Lower lobe of right lung (tissue), 2 donors: ENCODE data around the gene TNFRSF6B. TPM values are rescaled to one million over a fixed set of nuclear protein-coding genes. Genes with fewer than 3 reads are reported as not detected.
A peak's percentile ranks its signal among the peaks of the same experiment; 100 is the strongest.

Experiments
- ATAC-seq, 2 donors: fragments of 200-7000 bp; cut with Tn5 transposase; one replicate each; pipeline ENCODE4 v1.9.1; 2020 to 2022; ENCODE audit warnings: mild to moderate bottlenecking in 2 of 2, moderate library complexity in 2 of 2
- DNase-seq: peaks from one replicate; pipeline ENCODE4 v3.0.0-alpha.2; 2020
- H3K27ac ChIP-seq: fragments of 200-600 bp; one replicate; pipeline ENCODE4 v1.8.0; 2022
- H3K27me3 ChIP-seq: fragments of 200-600 bp; one replicate; pipeline ENCODE4 v1.8.0; 2022; ENCODE audit warnings: low read depth
- H3K36me3 ChIP-seq: fragments of 200-600 bp; one replicate; pipeline ENCODE4 v1.8.0; 2022; ENCODE audit warnings: mild to moderate bottlenecking
- H3K4me1 ChIP-seq: fragments of 200-600 bp; one replicate; pipeline ENCODE4 v1.8.0; 2022
- H3K4me3 ChIP-seq: fragments of 200-600 bp; one replicate; pipeline ENCODE4 v1.8.0; 2022; ENCODE audit warnings: mild to moderate bottlenecking
- H3K9me3 ChIP-seq: fragments of 200-600 bp; one replicate; pipeline ENCODE4 v1.8.0; 2022
- intact Hi-C: fragments of 100-400 bp; cut with DNase I; formaldehyde crosslinking; loops from one replicate; pipeline ENCODE4 v1.11.0; 2022
- total RNA-seq: library from RNA; stranded (reverse); fragmentation: NEBNext Ultra II Directional; extraction: Animal tissue kit (Norgen Biotek cat#: 25700); gene quantifications from one replicate; pipeline ENCODE4 v1.2.1, GENCODE V29; 2021
- TF ChIP-seq, protein P1 (sequence below): fragments of 200-600 bp; IDR thresholded peaks from one replicate; pipeline ENCODE4 v1.8.0; 2022; ENCODE audit warnings: antibody characterized with exemption, mild to moderate bottlenecking
- donor health status: DM: no; HTN: yes; CAD: no; lungs with severe emphysema.

The TNFRSF6B gene
- total RNA-seq, 1 donor from 2014 or later: 5.3 TPM

DNA sequence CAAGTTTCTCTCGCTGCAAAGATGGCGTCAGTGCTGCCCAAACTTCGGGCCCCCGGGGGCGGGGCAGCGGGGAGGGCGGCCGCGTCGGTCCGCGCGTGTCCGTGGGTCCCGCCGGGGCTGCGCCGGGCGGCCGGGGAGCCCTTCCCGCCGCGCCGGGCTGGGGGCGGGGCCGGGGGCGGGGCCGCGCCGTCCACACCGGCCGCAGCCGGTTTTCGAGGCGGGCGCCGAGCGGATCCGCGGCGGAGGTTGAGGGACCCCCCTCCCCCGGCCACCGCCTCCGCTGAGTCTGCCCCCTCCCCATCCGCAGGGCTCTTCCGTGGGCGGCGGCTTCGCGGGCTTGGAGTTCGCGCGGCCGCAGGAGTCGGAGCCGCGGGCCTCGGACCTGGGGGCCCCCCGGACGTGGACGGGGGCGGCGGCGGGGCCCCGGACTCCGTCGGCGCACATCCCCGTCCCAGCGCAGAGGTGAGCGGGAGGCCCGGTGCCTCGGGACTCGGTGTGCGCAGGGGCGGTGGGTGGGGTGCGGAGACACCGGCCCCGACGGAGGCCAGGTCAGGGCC, 43.7 kb downstream of the TNFRSF6B start:
- Histone ChIP-seq H3K27ac (peak overlapping the region; percentile 85), H3K9me3 (no peaks in the 10 kb centered on the region), H3K27me3 (no peaks in the 10 kb centered on the region), H3K36me3 (peaks cover 38% of the 10 kb centered on the region), H3K4me1 (peaks cover 43% of the 10 kb centered on the region), H3K4me3 (peak overlapping the region; percentile 73)
- intact Hi-C loops: no loop called here
- TF ChIP-seq, protein P1, sequence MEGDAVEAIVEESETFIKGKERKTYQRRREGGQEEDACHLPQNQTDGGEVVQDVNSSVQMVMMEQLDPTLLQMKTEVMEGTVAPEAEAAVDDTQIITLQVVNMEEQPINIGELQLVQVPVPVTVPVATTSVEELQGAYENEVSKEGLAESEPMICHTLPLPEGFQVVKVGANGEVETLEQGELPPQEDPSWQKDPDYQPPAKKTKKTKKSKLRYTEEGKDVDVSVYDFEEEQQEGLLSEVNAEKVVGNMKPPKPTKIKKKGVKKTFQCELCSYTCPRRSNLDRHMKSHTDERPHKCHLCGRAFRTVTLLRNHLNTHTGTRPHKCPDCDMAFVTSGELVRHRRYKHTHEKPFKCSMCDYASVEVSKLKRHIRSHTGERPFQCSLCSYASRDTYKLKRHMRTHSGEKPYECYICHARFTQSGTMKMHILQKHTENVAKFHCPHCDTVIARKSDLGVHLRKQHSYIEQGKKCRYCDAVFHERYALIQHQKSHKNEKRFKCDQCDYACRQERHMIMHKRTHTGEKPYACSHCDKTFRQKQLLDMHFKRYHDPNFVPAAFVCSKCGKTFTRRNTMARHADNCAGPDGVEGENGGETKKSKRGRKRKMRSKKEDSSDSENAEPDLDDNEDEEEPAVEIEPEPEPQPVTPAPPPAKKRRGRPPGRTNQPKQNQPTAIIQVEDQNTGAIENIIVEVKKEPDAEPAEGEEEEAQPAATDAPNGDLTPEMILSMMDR: no peak
- ATAC-seq (peak; percentile 2 to 16), DNase-seq (peak; percentile 68)

DNA sequence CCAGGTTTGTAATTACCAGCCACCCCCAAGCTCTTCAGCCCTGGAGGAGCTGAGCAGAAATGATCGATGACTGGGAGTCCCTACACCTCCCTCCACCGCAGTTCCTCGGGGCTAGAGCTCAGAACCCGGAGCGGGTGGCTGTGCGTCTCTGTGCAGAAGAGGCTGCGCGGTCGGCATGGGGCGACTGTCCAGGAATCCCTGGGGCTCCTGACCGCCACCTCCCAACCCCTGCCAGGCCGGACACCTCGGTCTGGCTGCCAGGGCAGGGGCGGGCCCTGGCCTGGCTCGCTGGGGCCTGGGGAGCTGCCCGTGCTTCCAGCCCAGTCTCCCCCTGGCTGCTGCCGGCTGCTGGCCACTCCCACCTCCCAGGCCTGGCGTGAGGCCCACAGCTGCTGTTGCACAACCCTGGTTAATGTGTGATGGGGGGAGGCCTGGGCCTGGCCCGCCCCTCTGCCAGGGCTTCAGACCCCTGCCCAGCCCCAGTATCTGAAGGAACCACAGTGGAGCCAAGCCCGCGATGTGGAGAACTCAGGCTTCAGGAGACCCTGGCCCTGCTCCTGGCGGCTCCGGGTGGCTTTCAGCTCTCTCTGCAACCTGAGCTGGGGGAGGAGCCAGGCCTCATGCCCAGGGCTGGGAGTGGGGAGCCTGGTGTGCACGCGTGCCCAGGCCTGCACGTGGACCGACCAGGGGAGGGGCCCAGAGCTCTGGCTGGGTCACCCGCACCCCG, 44.3 kb downstream of the TNFRSF6B start:
- peaks cover 41% of the 10 kb centered on the region for H3K4me1 ChIP-seq
- intact Hi-C loops: no loop called here

DNA sequence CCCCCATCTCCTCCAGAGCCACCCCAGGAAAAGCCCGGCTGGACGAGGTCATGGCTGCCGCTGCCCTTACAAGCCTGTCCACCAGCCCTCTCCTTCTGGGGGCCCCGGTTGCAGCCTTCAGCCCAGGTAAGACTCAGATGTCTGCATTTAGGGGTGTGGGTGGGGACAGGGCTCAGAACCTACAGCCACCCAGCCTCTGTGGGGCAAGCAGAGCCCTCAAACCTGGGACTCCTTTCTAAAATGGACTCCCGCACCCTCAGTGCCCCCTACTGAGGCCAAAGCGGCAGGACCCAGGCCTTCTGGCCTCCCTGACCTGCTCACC, 44.9 kb downstream of the TNFRSF6B start:
- no peak for ATAC-seq
- DNase-seq: no peak
- peaks cover 36% of the 10 kb centered on the region for H3K4me1 ChIP-seq
- no peaks in the 10 kb centered on the region for H3K9me3 ChIP-seq
- H3K4me3 ChIP-seq: peak overlapping the region; percentile 73
- peaks cover 36% of the 10 kb centered on the region for H3K36me3 ChIP-seq
- H3K27ac ChIP-seq: peak overlapping the region; percentile 85
- H3K27me3 ChIP-seq: no peaks in the 10 kb centered on the region
- TF ChIP-seq, protein P1: no peak
- intact Hi-C loops: no loop called here

More for the DNA sequence above, 44.3 kb downstream of the TNFRSF6B start:
- DNase-seq (peak; percentile 91), ATAC-seq (peak; percentile 83)
- H3K27ac ChIP-seq: peak overlapping the region; percentile 85
- H3K27me3 ChIP-seq: no peaks in the 10 kb centered on the region
- no peaks in the 10 kb centered on the region for H3K9me3 ChIP-seq
- peaks cover 36% of the 10 kb centered on the region for H3K36me3 ChIP-seq
- peak overlapping the region; percentile 73 for H3K4me3 ChIP-seq
- TF ChIP-seq, protein P1: no peak

DNA sequence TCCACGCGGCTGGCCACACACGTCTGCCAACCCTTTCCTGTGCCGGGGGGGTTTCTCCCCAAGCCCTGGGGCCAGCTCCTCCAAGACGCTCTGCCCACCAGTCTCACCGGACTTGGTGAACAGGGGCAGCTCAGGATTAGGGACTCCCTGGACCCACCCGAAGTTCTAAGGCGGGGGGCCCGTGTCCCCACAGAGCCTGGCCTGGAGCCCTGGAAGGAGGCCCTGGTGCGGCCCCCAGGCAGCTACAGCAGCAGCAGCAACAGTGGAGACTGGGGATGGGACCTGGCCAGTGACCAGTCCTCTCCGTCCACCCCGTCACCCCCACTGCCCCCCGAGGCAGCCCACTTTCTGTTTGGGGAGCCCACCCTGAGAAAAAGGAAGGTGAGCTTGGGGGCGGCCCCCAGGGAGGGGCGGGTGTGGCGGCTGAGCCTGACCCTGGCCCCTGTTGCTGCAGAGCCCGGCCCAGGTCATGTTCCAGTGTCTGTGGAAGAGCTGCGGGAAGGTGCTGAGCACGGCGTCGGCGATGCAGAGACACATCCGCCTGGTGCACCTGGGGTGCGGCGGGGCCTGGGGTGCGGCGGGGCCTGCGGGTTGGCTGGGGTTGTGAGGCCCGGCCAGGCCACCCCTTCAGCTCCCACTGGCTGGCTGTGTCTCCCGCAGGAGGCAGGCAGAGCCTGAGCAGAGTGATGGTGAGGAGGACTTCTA, 45.4 kb downstream of the TNFRSF6B start:
- no peak for DNase-seq
- peaks cover 35% of the 10 kb centered on the region for H3K4me1 ChIP-seq

DNA sequence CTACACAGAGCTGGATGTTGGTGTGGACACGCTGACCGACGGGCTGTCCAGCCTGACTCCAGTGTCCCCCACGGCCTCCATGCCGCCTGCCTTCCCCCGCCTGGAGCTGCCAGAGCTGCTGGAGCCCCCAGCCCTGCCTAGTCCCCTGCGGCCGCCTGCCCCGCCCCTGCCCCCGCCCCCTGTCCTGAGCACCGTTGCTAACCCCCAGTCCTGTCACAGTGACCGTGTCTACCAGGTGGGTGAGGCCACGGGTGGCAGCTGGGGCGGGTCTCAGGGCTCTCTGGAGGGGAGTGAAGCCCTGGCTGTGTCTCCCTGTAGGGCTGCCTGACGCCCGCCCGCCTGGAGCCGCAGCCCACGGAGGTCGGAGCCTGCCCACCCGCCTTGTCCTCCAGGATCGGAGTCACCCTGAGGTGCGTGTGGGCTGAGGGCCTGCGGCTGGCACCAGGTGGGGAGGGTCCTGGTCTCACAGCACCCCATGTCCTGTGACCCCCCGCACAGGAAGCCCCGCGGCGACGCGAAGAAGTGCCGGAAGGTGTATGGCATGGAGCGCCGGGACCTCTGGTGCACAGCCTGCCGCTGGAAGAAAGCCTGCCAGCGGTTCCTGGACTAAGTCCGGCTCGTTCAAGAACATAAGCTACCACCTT, 46.1 kb downstream of the TNFRSF6B start:
- ATAC-seq: no peak
- H3K36me3 ChIP-seq: peaks cover 36% of the 10 kb centered on the region
- H3K4me3 ChIP-seq: no peak overlapping the region
- peaks cover 32% of the 10 kb centered on the region for H3K4me1 ChIP-seq
- H3K27ac ChIP-seq: no peak overlapping the region
- intact Hi-C loops: no loop called here
- no peaks in the 10 kb centered on the region for H3K27me3 ChIP-seq
- H3K9me3 ChIP-seq: no peaks in the 10 kb centered on the region
- no peak for DNase-seq
- TF ChIP-seq, protein P1: no peak

More for the DNA sequence above, 45.4 kb downstream of the TNFRSF6B start:
- no peak for ATAC-seq
- H3K27me3 ChIP-seq: no peaks in the 10 kb centered on the region
- TF ChIP-seq, protein P1: no peak
- H3K27ac ChIP-seq: peak overlapping the region; percentile 85
- peak overlapping the region; percentile 73 for H3K4me3 ChIP-seq
- intact Hi-C loops: no loop called here
- peaks cover 36% of the 10 kb centered on the region for H3K36me3 ChIP-seq
- no peaks in the 10 kb centered on the region for H3K9me3 ChIP-seq
